Prostate gland (tissue), 2 donors: ENCODE data around the gene PRKG1.

ENCODE experiments used
- POLR2AphosphoS5 ChIP-seq: sonication (generic); formaldehyde crosslinking; IDR thresholded peaks from one replicate; pipeline ENCODE4 v1.6.1; 2017; ENCODE audit warnings: antibody characterized with exemption
- TF ChIP-seq, protein P1 (sequence below), 4 experiments: fragments of 200-600 bp in 2 of 4; fragments of 450-650 bp in 2 of 4; sonication (generic) in 2 of 4; IDR thresholded peaks; 1 replicate in 3 of 4; 2 replicates in 1 of 4; pipeline ENCODE4 v1.5.1; 2016 to 2019; ENCODE audit warnings: antibody characterized with exemption in 4 of 4, mild to moderate bottlenecking in 2 of 4, moderate library complexity in 2 of 4

GRCh38 chr10:51144161-51144781 lies 70.0 kb downstream of the PRKG1 start:
- no peak for TF ChIP-seq POLR2AphosphoS5
- TF ChIP-seq, protein P1, sequence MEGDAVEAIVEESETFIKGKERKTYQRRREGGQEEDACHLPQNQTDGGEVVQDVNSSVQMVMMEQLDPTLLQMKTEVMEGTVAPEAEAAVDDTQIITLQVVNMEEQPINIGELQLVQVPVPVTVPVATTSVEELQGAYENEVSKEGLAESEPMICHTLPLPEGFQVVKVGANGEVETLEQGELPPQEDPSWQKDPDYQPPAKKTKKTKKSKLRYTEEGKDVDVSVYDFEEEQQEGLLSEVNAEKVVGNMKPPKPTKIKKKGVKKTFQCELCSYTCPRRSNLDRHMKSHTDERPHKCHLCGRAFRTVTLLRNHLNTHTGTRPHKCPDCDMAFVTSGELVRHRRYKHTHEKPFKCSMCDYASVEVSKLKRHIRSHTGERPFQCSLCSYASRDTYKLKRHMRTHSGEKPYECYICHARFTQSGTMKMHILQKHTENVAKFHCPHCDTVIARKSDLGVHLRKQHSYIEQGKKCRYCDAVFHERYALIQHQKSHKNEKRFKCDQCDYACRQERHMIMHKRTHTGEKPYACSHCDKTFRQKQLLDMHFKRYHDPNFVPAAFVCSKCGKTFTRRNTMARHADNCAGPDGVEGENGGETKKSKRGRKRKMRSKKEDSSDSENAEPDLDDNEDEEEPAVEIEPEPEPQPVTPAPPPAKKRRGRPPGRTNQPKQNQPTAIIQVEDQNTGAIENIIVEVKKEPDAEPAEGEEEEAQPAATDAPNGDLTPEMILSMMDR (IDR thresholded peaks at IDR 0.05) = no peak
